Suprapubic skin (tissue), 4 donors: ENCODE measurements around the gene EPSTI1. TPM values are rescaled to one million over a fixed set of nuclear protein-coding genes. Genes with fewer than 3 reads are reported as not detected.

Experiments used
- DNase-seq, 2 donors: peaks; one replicate each; pipeline ENCODE4 v3.0.0-alpha.2; 2019; ENCODE audit warnings: low spot score in 2 of 2
- H3K27ac ChIP-seq: fragments of 200-600 bp; sonication (generic); one replicate; pipeline ENCODE4 v1.5.1; 2019
- H3K27me3 ChIP-seq: fragments of 200-600 bp; sonication (generic); one replicate; pipeline ENCODE4 v1.5.1; 2019
- H3K36me3 ChIP-seq: fragments of 200-600 bp; sonication (generic); one replicate; pipeline ENCODE4 v1.5.1; 2019
- H3K4me1 ChIP-seq: fragments of 200-600 bp; sonication (generic); one replicate; pipeline ENCODE4 v1.5.1; 2019
- H3K4me3 ChIP-seq: fragments of 200-600 bp; sonication (generic); one replicate; pipeline ENCODE4 v1.5.1; 2019; ENCODE audit warnings: mild to moderate bottlenecking
- H3K9me3 ChIP-seq: fragments of 200-600 bp; sonication (generic); one replicate; pipeline ENCODE4 v1.5.1; 2019
- EP300 ChIP-seq: sonication (generic); formaldehyde crosslinking; IDR thresholded peaks from one replicate; pipeline ENCODE4 v1.6.1; 2017; ENCODE audit warnings: antibody characterized with exemption
- POLR2A ChIP-seq, 2 donors: fragments of 450-650 bp; IDR thresholded peaks; one replicate each; pipeline ENCODE4 v1.6.1; 2017; ENCODE audit warnings: antibody characterized with exemption in 2 of 2, mild to moderate bottlenecking in 2 of 2, moderate library complexity in 2 of 2
- POLR2AphosphoS5 ChIP-seq, 3 donors: sonication (generic); formaldehyde crosslinking; IDR thresholded peaks; one replicate each; pipeline ENCODE4 v1.6.1; 2017; ENCODE audit warnings: antibody characterized with exemption in 3 of 3
- WGBS: methylation state at CpG from one replicate; pipeline ENCODE4 v1.1.5; 2018; 5-methylcytosine and 5-hydroxymethylcytosine counted together
- total RNA-seq, 4 donors: library from RNA; depleted of rRNA; stranded (reverse); fragments of >200 nt; gene quantifications; one replicate each; pipeline ENCODE4 v1.1.0, GENCODE V29; 2016
- TF ChIP-seq, protein P1 (sequence below), 2 donors: fragments of 200-600 bp in 1 of 2; fragments of 450-650 bp in 1 of 2; sonication (generic) in 1 of 2; IDR thresholded peaks; one replicate each; pipeline ENCODE4 v1.5.1; 2016 to 2019; ENCODE audit warnings: antibody characterized with exemption in 2 of 2, mild to moderate bottlenecking in 1 of 2, moderate library complexity in 1 of 2

EPSTI1 gene
- total RNA-seq, 4 donors from 2014 or later, result 0.53 to 2.7 (median 1.1) TPM

DNA sequence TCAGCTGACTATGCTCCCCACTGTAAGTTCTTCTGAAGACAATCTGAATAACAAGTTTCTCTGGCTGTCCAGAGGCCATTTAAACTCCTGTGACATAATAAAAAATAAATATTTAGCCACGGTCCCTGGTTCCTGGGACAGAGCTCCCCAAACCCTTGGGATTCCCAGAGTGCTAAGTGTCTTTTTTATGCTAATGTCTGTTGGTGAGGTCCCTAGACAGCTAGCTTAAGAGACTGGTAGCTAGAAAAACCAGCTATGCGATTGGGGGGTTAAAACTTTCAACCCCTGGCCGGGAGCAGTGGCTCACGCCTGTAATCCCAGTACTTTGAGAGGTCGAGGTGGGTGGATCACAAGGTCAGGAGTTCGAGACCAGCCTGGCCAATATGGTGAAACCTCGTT is 5.9 kb downstream of the EPSTI1 start:
- H3K4me1 ChIP-seq, result peaks cover 24% of the 10 kb centered on the region
- no peak overlapping the region for H3K4me3 ChIP-seq
- 71% methylated on average over 7 of the region's 7 CpGs for WGBS
- peak overlapping the region; percentile 57 for H3K27ac ChIP-seq
- H3K36me3 ChIP-seq, result no peaks in the 10 kb centered on the region
- H3K9me3 ChIP-seq, result no peaks in the 10 kb centered on the region
- TF ChIP-seq, protein P1, sequence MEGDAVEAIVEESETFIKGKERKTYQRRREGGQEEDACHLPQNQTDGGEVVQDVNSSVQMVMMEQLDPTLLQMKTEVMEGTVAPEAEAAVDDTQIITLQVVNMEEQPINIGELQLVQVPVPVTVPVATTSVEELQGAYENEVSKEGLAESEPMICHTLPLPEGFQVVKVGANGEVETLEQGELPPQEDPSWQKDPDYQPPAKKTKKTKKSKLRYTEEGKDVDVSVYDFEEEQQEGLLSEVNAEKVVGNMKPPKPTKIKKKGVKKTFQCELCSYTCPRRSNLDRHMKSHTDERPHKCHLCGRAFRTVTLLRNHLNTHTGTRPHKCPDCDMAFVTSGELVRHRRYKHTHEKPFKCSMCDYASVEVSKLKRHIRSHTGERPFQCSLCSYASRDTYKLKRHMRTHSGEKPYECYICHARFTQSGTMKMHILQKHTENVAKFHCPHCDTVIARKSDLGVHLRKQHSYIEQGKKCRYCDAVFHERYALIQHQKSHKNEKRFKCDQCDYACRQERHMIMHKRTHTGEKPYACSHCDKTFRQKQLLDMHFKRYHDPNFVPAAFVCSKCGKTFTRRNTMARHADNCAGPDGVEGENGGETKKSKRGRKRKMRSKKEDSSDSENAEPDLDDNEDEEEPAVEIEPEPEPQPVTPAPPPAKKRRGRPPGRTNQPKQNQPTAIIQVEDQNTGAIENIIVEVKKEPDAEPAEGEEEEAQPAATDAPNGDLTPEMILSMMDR (IDR thresholded peaks at IDR 0.05), result no peak
- no peak for TF ChIP-seq POLR2AphosphoS5 (IDR thresholded peaks at IDR 0.05)
- TF ChIP-seq EP300, result no peak
- TF ChIP-seq POLR2A (IDR thresholded peaks at IDR 0.05), result no peak
- DNase-seq, result no peak
- H3K27me3 ChIP-seq, result no peaks in the 10 kb centered on the region

DNA sequence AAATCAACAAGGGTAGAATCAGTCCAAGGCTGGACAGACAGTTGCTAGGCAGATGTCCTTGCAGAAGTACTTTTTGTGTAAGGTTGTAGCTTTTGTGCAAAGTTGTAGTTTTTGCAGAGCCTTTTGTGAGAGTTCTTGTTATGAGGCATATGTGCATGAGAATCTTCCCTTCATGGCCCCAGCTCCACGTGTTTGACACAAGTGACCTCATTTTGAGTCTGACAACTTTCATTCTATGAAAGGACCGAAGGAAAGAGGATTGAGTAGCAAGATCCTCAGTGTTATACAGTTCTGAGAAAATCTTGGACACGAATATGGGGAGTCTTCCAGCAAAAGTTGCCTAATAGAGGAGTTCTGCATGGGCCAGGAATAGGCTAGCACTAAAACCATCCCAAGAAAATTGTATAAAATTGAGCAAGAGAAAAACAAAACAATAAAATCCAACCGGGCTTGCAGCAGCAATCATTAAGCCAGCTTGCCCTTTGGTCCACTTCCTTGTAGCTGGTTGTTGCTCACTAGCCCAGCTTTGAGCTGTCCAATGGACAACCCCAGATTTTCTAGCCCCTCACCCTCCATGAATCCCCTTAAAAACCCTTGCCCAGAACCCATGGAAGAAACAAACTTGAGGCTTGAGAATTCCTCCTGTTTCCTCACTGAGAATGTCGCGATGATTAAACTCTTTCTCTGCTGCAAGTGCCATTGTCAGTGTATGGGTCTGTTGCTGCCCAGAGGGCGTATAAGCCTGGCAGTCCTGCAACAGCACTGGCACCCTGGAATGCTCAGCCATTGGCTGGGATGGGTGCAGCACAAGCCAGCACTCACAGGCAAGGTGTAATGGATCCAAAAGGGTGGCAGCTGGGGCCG is 6.5 kb downstream of the EPSTI1 start:
- Histone ChIP-seq H3K27me3 (no peaks in the 10 kb centered on the region), H3K9me3 (no peaks in the 10 kb centered on the region), H3K36me3 (no peaks in the 10 kb centered on the region), H3K27ac (peak overlapping the region; percentile 57), H3K4me3 (no peak overlapping the region), H3K4me1 (peaks cover 17% of the 10 kb centered on the region)
- DNase-seq, result no peak
- TF ChIP-seq POLR2A (IDR thresholded peaks at IDR 0.05) (no peak), POLR2AphosphoS5 (IDR thresholded peaks at IDR 0.05) (no peak), EP300 (no peak)
- TF ChIP-seq, protein P1 (IDR thresholded peaks at IDR 0.05), result no peak
- WGBS, result 57% methylated on average over 7 of the region's 8 CpGs

DNA sequence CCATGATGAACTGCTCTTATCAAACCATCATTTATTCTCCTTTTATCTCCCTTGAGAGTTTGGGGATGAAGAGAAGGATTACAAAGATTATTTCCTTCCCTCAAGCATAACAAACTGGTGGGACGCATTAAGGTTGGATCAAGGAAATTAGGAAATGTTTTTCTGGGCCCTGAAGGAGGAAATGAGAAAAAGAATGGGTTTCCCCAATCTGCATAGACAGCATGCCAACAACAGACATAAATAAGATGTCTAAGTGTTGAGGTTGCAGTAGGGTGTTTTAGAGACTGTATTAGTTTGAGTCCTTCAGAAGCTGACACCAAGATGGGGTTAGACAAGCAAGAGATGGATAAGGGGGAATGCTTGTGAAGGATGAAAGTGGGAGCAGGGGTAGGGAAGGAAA is 7.3 kb downstream of the EPSTI1 start:
- no peaks in the 10 kb centered on the region for H3K36me3 ChIP-seq
- TF ChIP-seq POLR2A (IDR thresholded peaks at IDR 0.05), result no peak
- peaks cover 17% of the 10 kb centered on the region for H3K4me1 ChIP-seq
- H3K9me3 ChIP-seq, result no peaks in the 10 kb centered on the region
- DNase-seq, result no peak
- no peak overlapping the region for H3K27ac ChIP-seq
- H3K27me3 ChIP-seq, result no peaks in the 10 kb centered on the region
- WGBS, result 65% methylated on average over 1 of the region's 1 CpG
- no peak overlapping the region for H3K4me3 ChIP-seq

DNA sequence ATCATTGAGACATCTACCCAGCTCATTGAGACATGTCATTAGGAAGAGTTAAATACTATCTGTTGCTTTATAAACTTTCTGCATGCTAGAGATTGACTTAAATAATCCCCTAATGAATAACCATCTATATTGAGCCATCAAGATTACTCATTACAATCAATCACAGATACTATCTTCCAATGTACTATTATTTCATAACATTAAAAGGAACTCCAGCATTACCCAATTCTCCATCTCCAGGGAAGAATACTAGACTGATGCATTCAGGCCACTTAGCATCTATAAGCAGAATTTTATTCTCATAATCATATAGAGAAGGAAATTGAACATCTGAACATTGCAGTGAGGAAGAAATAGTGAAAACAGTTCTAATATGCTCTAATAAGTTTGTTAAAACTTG is 8.0 kb downstream of the EPSTI1 start:
- TF ChIP-seq, protein P1 (IDR thresholded peaks at IDR 0.05), result no peak
- no peak for TF ChIP-seq EP300
- no peak for TF ChIP-seq POLR2A (IDR thresholded peaks at IDR 0.05)
- TF ChIP-seq POLR2AphosphoS5 (IDR thresholded peaks at IDR 0.05), result no peak
- Histone ChIP-seq H3K4me1 (peaks cover 17% of the 10 kb centered on the region), H3K27ac (no peak overlapping the region), H3K27me3 (no peaks in the 10 kb centered on the region), H3K36me3 (no peaks in the 10 kb centered on the region), H3K4me3 (no peak overlapping the region), H3K9me3 (no peaks in the 10 kb centered on the region)
- no peak for DNase-seq

DNA sequence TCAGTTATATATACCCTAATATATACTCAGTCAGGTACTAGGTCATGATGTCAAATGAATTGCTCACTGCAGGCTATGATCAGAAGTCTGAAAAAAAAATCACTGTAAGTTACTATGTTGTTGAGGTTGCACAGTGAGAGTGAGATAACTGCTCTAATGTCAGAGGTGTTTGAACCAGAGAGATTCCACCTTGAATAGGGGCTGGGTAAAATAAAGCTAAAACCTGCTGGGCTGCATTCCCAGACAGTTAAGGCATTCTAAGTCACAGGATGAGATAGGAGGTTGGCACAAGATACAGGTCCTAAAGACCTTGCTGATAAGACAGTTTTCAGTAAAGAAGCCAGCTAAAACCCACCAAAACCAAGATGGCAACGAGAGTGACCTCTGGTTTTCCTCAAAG is 10.2 kb downstream of the EPSTI1 start:
- Histone ChIP-seq H3K27me3 (no peaks in the 10 kb centered on the region), H3K4me1 (peaks cover 17% of the 10 kb centered on the region), H3K9me3 (no peaks in the 10 kb centered on the region), H3K36me3 (no peaks in the 10 kb centered on the region), H3K27ac (no peak overlapping the region), H3K4me3 (no peak overlapping the region)
- no peak for DNase-seq
- WGBS, result 25% methylated on average over 1 of the region's 1 CpG
- TF ChIP-seq EP300 (no peak), POLR2AphosphoS5 (IDR thresholded peaks at IDR 0.05) (no peak), POLR2A (IDR thresholded peaks at IDR 0.05) (no peak)
- TF ChIP-seq, protein P1 (IDR thresholded peaks at IDR 0.05), result no peak
